HepG2 (cell line): ENCODE data around the gene EPHA2. TPM values are rescaled to one million over a fixed set of nuclear protein-coding genes. Genes with fewer than 3 reads are reported as not detected.

Experiments used
- ATAC-seq: fragments of 200-7000 bp; cut with Tn5 transposase; 3 replicates; pipeline ENCODE4 v1.9.1; 2020; ENCODE audit warnings: mild to moderate bottlenecking, moderate library complexity
- BruUV-seq: library from RNA; stranded (reverse); fragments of 400-500 nt; replicated peaks from 2 replicates; lab custom pipeline; 2021; lab: Mats Ljungman, UMichigan
- CTCF ChIA-PET: fragments of 300-600 bp; formaldehyde crosslinking; extraction: SDS; loops from one replicate; lab custom pipeline; 2021; ENCODE audit warnings: low total read pairs, inconsistent platforms, low intra/inter-chr PET ratio; lab: Yijun Ruan, JAX
- POLR2A ChIA-PET: fragments of 350-600 bp; sonication (Branson Sonifier 250); formaldehyde crosslinking; loops from one replicate; lab custom pipeline; 2020; ENCODE audit warnings: antibody characterized with exemption, inconsistent platforms; lab: Yijun Ruan, JAX
- DNase-seq: peaks from one replicate; pipeline ENCODE4 v3.0.0-alpha.2; 2015; ENCODE audit warnings: low spot score
- FAIRE-seq: peaks from 3 replicates; lab custom pipeline; 2011; peaks lifted over from hg19 to GRCh38; lab: Jason Lieb, UNC
- H2AFZ ChIP-seq: one replicate; pipeline ENCODE4 v1.6.1; 2011; ENCODE audit warnings: low read length, inconsistent platforms
- H3K27ac ChIP-seq: fragments of 300-600 bp; 3 replicates; pipeline ENCODE4 v1.8.0; 2011; ENCODE audit warnings: mixed run types, mild to moderate bottlenecking, mixed read lengths, low read length, inconsistent platforms; ENCODE audit not compliant: insufficient read depth; ENCODE audit errors: extremely low read length
- H3K27me3 ChIP-seq, 2 experiments: fragments of 200-600 bp in 1 of 2; 2 replicates in 1 of 2; 3 replicates in 1 of 2; pipeline versions ENCODE4 v1.6.0 to v1.8.0; 2011; ENCODE audit warnings: low read length in 2 of 2, mild to moderate bottlenecking in 2 of 2, moderate library complexity in 2 of 2, inconsistent platforms in 1 of 2; ENCODE audit not compliant: insufficient read depth in 2 of 2, control insufficient read depth in 1 of 2
- H3K36me3 ChIP-seq, 2 experiments: fragments of 200-600 bp in 1 of 2; replicated peaks in 1 of 2; 2 replicates in 1 of 2; 3 replicates in 1 of 2; pipeline versions ENCODE4 v1.5.1 to v1.8.0; 2011; ENCODE audit warnings: low read length in 2 of 2, inconsistent platforms in 1 of 2; ENCODE audit not compliant: insufficient read depth in 2 of 2, control insufficient read depth in 1 of 2
- H3K4me1 ChIP-seq: 2 replicates; pipeline ENCODE4 v1.5.1; 2012; ENCODE audit warnings: low read length, inconsistent platforms; ENCODE audit not compliant: insufficient read depth
- H3K4me2 ChIP-seq: 2 replicates; pipeline ENCODE4 v1.6.0; 2011; ENCODE audit warnings: low read depth, low read length, inconsistent platforms
- H3K4me3 ChIP-seq, 3 experiments: fragments of 200-600 bp in 1 of 3; sonication (generic), shearing (Covaris generic) in 1 of 3; replicated peaks in 1 of 3; 2 replicates each; pipeline ENCODE4 v1.5.1; 2011 to 2016; ENCODE audit warnings: low read length in 3 of 3, inconsistent platforms in 2 of 3, low read depth in 2 of 3, mild to moderate bottlenecking in 2 of 3, control low read depth in 1 of 3, mixed read lengths in 1 of 3; ENCODE audit not compliant: insufficient read depth in 1 of 3
- H3K79me2 ChIP-seq: one replicate; pipeline ENCODE4 v1.6.1; 2011; ENCODE audit warnings: low read length, inconsistent platforms; ENCODE audit not compliant: insufficient read depth
- H3K9ac ChIP-seq: 2 replicates; pipeline ENCODE4 v1.6.0; 2011; ENCODE audit warnings: mild to moderate bottlenecking, low read depth, low read length, inconsistent platforms; ENCODE audit not compliant: insufficient read depth
- H3K9me3 ChIP-seq: 2 replicates; pipeline ENCODE4 v1.5.1; 2012; ENCODE audit warnings: mild to moderate bottlenecking, low read length
- H4K20me1 ChIP-seq: 2 replicates; pipeline ENCODE4 v1.6.0; 2011; ENCODE audit warnings: inconsistent platforms, mild to moderate bottlenecking, low read length, moderate library complexity; ENCODE audit not compliant: insufficient read depth
- ARID2 ChIP-seq: sonication (generic); formaldehyde crosslinking; IDR thresholded peaks from 2 replicates; pipeline ENCODE4 v1.8.1; 2022; ENCODE audit warnings: mild to moderate bottlenecking, missing genetic modification reagents, borderline replicate concordance
- HOXD1 ChIP-seq: sonication (generic); formaldehyde crosslinking; IDR thresholded peaks from 2 replicates; pipeline ENCODE4 v1.5.0; 2020; ENCODE audit warnings: missing genetic modification reagents
- POLR2A ChIP-seq, 2 experiments: IDR thresholded peaks; 2 replicates each; pipeline ENCODE4 v1.6.1; 2011; ENCODE audit warnings: low read depth in 2 of 2, low read length in 2 of 2, mild to moderate bottlenecking in 1 of 2, moderate library complexity in 1 of 2; ENCODE audit not compliant: insufficient read depth in 1 of 2
- POLR2G ChIP-seq: fragments of 200-400 bp; formaldehyde crosslinking; IDR thresholded peaks from 2 replicates; pipeline ENCODE4 v1.6.1; 2018; ENCODE audit warnings: mild to moderate bottlenecking, low read depth, low read length, moderate library complexity
- ZNF556 ChIP-seq: sonication (generic); formaldehyde crosslinking; IDR thresholded peaks from 2 replicates; pipeline ENCODE4 v1.4.0; 2020; ENCODE audit warnings: mild to moderate bottlenecking, missing genetic modification reagents, borderline replicate concordance
- ZNF747 ChIP-seq: sonication (generic); formaldehyde crosslinking; IDR thresholded peaks from 2 replicates; pipeline ENCODE4 v1.8.1; 2023; ENCODE audit warnings: missing genetic modification reagents, mild to moderate bottlenecking, borderline replicate concordance
- WGBS: methylation state at CpG from one replicate; pipeline ENCODE4 v1.1.6; 2017; ENCODE audit warnings: low lambda C conversion rate; 5-methylcytosine and 5-hydroxymethylcytosine counted together
- in situ Hi-C: cut with HindIII; loops from 2 replicates; pipeline ENCODE4 v1.10.0; 2017; ENCODE audit warnings: low pct_unique_long_range_greater_than_20kb; ENCODE audit not compliant: extremely low pct_ligation_motif_present
- intact Hi-C: fragments of 100-400 bp; cut with micrococcal nuclease; formaldehyde crosslinking; loops from one replicate; pipeline ENCODE4 v1.10.0; 2022; ENCODE audit not compliant: unreplicated experiment
- polyA plus RNA-seq, 8 experiments: library from polyadenylated mRNA; depleted of rRNA in 3 of 8; stranded (reverse) in 7 of 8; unstranded in 1 of 8; fragments of >200 nt; fragmentation: Illumina TruSeq in 4 of 8; extraction: Trizol in 4 of 8; gene quantifications; 2 replicates each; pipeline versions ENCODE4 v1.2.1 to v1.2.3, GENCODE V29; 2011 to 2016; ENCODE audit warnings: low read depth in 4 of 8, missing spikeins in 1 of 8, mixed read lengths in 1 of 8; ENCODE audit not compliant: insufficient read depth in 1 of 8
- total RNA-seq, 5 experiments: library from RNA; depleted of rRNA; stranded (reverse); fragments of >200 nt; fragmentation: Illumina TruSeq; extraction: Trizol; gene quantifications; 2 replicates each; pipeline ENCODE4 v1.2.3, GENCODE V29; 2016; ENCODE audit warnings: low read depth in 1 of 5
- TF ChIP-seq, protein P1 (sequence below): sonication (generic); formaldehyde crosslinking; IDR thresholded peaks from 2 replicates; pipeline ENCODE4 v1.5.1; 2020; ENCODE audit warnings: mild to moderate bottlenecking, missing genetic modification reagents

Gene EPHA2
- total and polyA plus RNA-seq, 2 of the 13 experiments (the other 11 are each of a cell fraction or from before 2014, with no cell fraction given) = 33.6 to 53.6 TPM

DNA sequence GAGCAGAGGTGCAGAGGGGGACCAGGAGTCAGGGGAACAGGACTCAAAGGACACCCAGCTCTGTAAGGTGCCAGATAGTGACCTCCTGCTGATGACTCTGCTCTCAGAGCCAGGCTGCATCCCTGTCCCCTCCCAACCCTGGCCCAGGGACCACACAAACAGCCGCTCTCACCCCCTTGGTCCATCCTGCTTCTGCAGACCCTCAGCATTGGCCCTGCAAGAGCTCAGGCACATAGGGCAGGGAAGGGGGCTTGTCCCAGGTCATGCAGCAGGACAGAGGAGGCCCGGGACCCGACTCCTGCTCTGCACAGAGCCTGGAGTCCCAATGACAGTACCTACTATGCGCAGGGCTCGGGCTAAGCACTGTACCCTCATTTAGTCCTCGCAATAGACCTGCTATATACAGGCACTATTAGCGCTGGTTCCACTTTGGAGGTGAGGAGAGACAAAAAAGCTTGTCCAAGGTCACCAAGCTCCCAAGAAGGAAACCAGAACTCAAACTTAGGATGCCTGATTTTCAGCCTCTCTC lies 15.7 kb downstream of the EPHA2 start (continued):
- TF ChIP-seq POLR2A (IDR thresholded peaks at IDR 0.05; ENCODE audit: insufficient read depth in 1 of 2, low read depth in 2 of 2, low read length in 2 of 2) (0 out of 4 replicates have a peak, but pooled peaks of 1 of the 2 experiments have one; percentile 17), ZNF747 (no peak), ARID2 (CRISPR knock-in tag) (no peak)
- TF ChIP-seq, protein P1, sequence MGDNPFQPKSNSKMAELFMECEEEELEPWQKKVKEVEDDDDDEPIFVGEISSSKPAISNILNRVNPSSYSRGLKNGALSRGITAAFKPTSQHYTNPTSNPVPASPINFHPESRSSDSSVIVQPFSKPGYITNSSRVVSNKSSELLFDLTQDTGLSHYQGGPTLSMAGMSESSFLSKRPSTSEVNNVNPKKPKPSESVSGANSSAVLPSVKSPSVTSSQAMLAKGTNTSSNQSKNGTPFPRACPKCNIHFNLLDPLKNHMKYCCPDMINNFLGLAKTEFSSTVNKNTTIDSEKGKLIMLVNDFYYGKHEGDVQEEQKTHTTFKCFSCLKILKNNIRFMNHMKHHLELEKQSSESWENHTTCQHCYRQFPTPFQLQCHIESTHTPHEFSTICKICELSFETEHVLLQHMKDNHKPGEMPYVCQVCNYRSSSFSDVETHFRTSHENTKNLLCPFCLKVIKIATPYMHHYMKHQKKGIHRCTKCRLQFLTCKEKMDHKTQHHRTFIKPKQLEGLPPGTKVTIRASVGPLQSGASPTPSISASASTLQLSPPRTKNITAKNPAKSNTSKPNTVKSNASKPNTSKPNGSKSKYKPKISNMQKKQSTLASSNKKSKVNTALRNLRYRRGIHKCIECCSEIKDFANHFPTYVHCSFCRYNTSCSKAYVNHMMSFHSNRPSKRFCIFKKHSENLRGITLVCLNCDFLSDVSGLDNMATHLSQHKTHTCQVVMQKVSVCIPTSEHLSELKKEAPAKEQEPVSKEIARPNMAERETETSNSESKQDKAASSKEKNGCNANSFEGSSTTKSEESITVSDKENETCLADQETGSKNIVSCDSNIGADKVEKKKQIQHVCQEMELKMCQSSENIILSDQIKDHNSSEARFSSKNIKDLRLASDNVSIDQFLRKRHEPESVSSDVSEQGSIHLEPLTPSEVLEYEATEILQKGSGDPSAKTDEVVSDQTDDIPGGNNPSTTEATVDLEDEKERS = no peak

DNA sequence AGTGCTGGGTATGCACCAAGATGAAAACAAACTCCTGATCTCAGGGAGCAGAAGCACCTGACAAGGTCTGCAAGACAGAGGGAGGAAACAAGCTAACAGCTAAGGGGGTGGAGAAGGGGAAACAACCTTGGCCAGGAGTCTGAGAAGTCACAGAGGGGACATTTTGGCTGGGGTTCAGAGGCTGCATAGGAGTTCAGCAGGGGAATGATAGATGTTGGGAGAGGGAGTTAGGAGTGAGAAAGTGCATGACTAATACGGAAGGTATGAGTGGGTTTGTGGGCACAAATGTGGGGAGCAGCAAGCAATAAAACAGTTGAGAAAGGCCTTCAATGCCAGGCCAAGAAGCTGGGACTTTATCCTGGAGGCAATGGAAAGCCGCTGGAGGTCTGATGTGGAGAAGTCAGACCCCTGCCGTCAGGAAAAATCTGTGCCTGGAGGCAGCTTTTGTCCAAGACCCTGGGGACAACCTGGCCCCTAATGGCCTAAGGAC lies 16.4 kb downstream of the EPHA2 start:
- H3K79me2 ChIP-seq = peaks cover 59% of the 10 kb centered on the region
- intact Hi-C loops = no loop called here
- H3K4me1 ChIP-seq = peaks cover 49% of the 10 kb centered on the region
- peaks cover 57 to 77% of the 10 kb centered on the region in 2 experiments for H3K36me3 ChIP-seq
- no peak overlapping the region for H2AFZ ChIP-seq
- FAIRE-seq (no peak), ATAC-seq (no peak)
- CTCF ChIA-PET = no interaction called here
- peak; percentile 12; the same call in 1 of the 2 replicates for TF ChIP-seq POLR2G
- no peak for TF ChIP-seq ZNF556
- no peak for TF ChIP-seq HOXD1
- TF ChIP-seq, all 625 proteins: peak for 1
- Histone ChIP-seq H3K27ac (no peak overlapping the region), H3K4me3 (no peak overlapping the region), H3K4me2 (no peak overlapping the region), H3K27me3 (no peaks in the 10 kb centered on the region; a peak in 1 of 5 replicates), H4K20me1 (peaks cover 67% of the 10 kb centered on the region), H3K9me3 (no peaks in the 10 kb centered on the region), H3K9ac (no peak overlapping the region)
- DNase-seq = no peak
- POLR2A ChIA-PET = no interaction called here
- BruUV-seq = no TSS peak
- 96% methylated on average over 2 of the region's 3 CpGs for WGBS
- in situ Hi-C loops = no loop called here
